SK-N-SH treated with all-trans-retinoic acid at 6 μM for 48 hours (cell line): Measurements from ENCODE around the gene MSANTD7.

Source experiments
- ATAC-seq: fragments of 200-7000 bp; cut with Tn5 transposase; 3 replicates; pipeline ENCODE4 v1.9.1; 2020; ENCODE audit warnings: mild to moderate bottlenecking, moderate library complexity
- ARNTL ChIP-seq: fragments of 450-650 bp; formaldehyde crosslinking; IDR thresholded peaks from 2 replicates; pipeline ENCODE4 v1.5.0; 2020; ENCODE audit warnings: low read depth, mild to moderate bottlenecking, moderate library complexity, borderline replicate concordance
- BACH2 ChIP-seq: fragments of 250-450 bp; sonication (Bioruptor Pico); IDR thresholded peaks from 2 replicates; pipeline ENCODE4 v1.9.0; 2021; ENCODE audit warnings: mild to moderate bottlenecking, borderline replicate concordance
- CSDC2 ChIP-seq: fragments of 250-450 bp; sonication (Bioruptor Pico); IDR thresholded peaks from 2 replicates; pipeline ENCODE4 v1.5.0; 2020; ENCODE audit warnings: mild to moderate bottlenecking, moderate library complexity
- ESRRG ChIP-seq: fragments of 250-450 bp; sonication (Bioruptor Pico); IDR thresholded peaks from 2 replicates; pipeline ENCODE4 v1.6.1; 2021; ENCODE audit warnings: mild to moderate bottlenecking
- GLIS3 ChIP-seq: fragments of 250-450 bp; sonication (Bioruptor Pico); IDR thresholded peaks from 2 replicates; pipeline ENCODE4 v1.5.0; 2020; ENCODE audit warnings: mild to moderate bottlenecking, moderate library complexity
- OSR1 ChIP-seq: fragments of 250-450 bp; sonication (Bioruptor Pico); IDR thresholded peaks from 2 replicates; pipeline ENCODE4 v1.8.0; 2022; ENCODE audit warnings: moderate library complexity, mild to moderate bottlenecking, inconsistent platforms
- PPARA ChIP-seq: fragments of 250-450 bp; sonication (Bioruptor Pico); IDR thresholded peaks from 2 replicates; pipeline ENCODE4 v1.5.0; 2020; ENCODE audit warnings: mild to moderate bottlenecking, borderline replicate concordance
- RARB ChIP-seq: fragments of 250-450 bp; sonication (Bioruptor Pico); IDR thresholded peaks from 2 replicates; pipeline ENCODE4 v1.8.0; 2021; ENCODE audit warnings: mild to moderate bottlenecking, moderate library complexity
- SNAI2 ChIP-seq: fragments of 250-450 bp; sonication (Bioruptor Pico); IDR thresholded peaks from 2 replicates; pipeline ENCODE4 v1.5.0; 2020; ENCODE audit warnings: mild to moderate bottlenecking, moderate library complexity
- TOX ChIP-seq: fragments of 250-450 bp; sonication (Bioruptor Pico); IDR thresholded peaks from 2 replicates; pipeline ENCODE4 v1.8.0; 2021; ENCODE audit warnings: mild to moderate bottlenecking, moderate library complexity, borderline replicate concordance
- ZC3H10 ChIP-seq: fragments of 250-450 bp; sonication (Bioruptor Pico); IDR thresholded peaks from 2 replicates; pipeline ENCODE4 v1.5.1; 2021; ENCODE audit warnings: mild to moderate bottlenecking, moderate library complexity
- ZFP3 ChIP-seq: fragments of 250-450 bp; sonication (Bioruptor Pico); IDR thresholded peaks from 2 replicates; pipeline ENCODE4 v1.5.0; 2020; ENCODE audit warnings: mild to moderate bottlenecking, moderate library complexity
- ZFP30 ChIP-seq: fragments of 450-650 bp; formaldehyde crosslinking; IDR thresholded peaks from 2 replicates; pipeline ENCODE4 v1.5.0; 2022; ENCODE audit warnings: mild to moderate bottlenecking, moderate library complexity
- ZNF565 ChIP-seq: fragments of 450-650 bp; formaldehyde crosslinking; conservative IDR thresholded peaks from 2 replicates; pipeline ENCODE4 v1.5.0; 2020; ENCODE audit warnings: low read depth, mild to moderate bottlenecking, moderate library complexity
- ZNF70 ChIP-seq: fragments of 450-650 bp; formaldehyde crosslinking; IDR thresholded peaks from 2 replicates; pipeline ENCODE4 v1.5.0; 2020; ENCODE audit warnings: mild to moderate bottlenecking, moderate library complexity
- ZNF8 ChIP-seq: fragments of 450-650 bp; formaldehyde crosslinking; IDR thresholded peaks from 2 replicates; pipeline ENCODE4 v1.5.0; 2020; ENCODE audit warnings: mild to moderate bottlenecking, moderate library complexity
- TF ChIP-seq, protein P1 (sequence below): fragments of 250-450 bp; sonication (Bioruptor Pico); IDR thresholded peaks from 2 replicates; pipeline ENCODE4 v1.8.0; 2021; ENCODE audit warnings: low read depth, mild to moderate bottlenecking, moderate library complexity, borderline replicate concordance
- TF ChIP-seq, protein P2 (sequence below): fragments of 250-450 bp; sonication (Bioruptor Pico); IDR thresholded peaks from 2 replicates; pipeline ENCODE4 v1.5.1; 2020; ENCODE audit warnings: low read depth, mild to moderate bottlenecking, moderate library complexity
- TF ChIP-seq, protein P3 (sequence below): fragments of 250-450 bp; sonication (Bioruptor Pico); IDR thresholded peaks from 2 replicates; pipeline ENCODE4 v1.8.0; 2020; ENCODE audit warnings: mild to moderate bottlenecking, moderate library complexity, borderline replicate concordance
- TF ChIP-seq, protein P4 (sequence below): fragments of 250-450 bp; sonication (Bioruptor Pico); IDR thresholded peaks from 2 replicates; pipeline ENCODE4 v1.5.1; 2021; ENCODE audit warnings: mild to moderate bottlenecking, moderate library complexity
- TF ChIP-seq, protein P5 (sequence below): fragments of 250-450 bp; sonication (Bioruptor Pico); IDR thresholded peaks from 2 replicates; pipeline ENCODE4 v1.5.0; 2020; ENCODE audit warnings: mild to moderate bottlenecking, moderate library complexity

Gene MSANTD7

DNA sequence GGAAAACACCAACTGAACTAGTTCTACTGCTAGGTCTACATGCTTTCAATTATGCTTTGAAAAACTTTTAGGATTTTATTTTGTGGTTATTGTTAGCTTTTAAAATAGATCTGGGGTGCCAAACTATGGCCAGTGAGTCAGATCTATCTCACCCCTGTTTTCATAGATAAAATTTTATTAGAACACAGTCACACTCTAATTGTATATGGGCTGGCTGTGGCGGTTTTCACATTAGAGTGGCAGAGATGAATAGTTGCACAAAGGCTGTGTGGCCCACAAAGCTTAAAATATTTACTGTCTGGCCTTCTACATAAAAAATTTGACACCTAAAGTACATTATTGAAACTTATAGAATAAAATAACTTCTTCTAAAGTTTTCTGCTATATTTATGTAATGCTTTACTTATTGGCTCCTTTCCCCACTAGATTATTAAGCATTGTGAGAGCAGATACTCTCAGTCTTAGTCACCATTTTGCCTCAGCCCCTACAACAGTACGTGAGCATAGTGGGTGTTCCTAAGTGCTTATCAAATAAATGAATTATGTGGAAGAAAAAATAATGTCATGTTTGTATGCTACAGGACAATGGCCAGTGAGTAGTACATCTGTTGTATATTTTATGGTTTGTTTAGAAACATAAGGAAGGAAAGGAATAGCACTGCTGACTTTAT, 35.1 kb downstream of the MSANTD7 start:
- no peak for TF ChIP-seq ZNF70 (CRISPR knock-in tag)
- TF ChIP-seq GLIS3 = no peak
- TF ChIP-seq BACH2 (CRISPR knock-in tag) = no peak
- TF ChIP-seq, protein P1, sequence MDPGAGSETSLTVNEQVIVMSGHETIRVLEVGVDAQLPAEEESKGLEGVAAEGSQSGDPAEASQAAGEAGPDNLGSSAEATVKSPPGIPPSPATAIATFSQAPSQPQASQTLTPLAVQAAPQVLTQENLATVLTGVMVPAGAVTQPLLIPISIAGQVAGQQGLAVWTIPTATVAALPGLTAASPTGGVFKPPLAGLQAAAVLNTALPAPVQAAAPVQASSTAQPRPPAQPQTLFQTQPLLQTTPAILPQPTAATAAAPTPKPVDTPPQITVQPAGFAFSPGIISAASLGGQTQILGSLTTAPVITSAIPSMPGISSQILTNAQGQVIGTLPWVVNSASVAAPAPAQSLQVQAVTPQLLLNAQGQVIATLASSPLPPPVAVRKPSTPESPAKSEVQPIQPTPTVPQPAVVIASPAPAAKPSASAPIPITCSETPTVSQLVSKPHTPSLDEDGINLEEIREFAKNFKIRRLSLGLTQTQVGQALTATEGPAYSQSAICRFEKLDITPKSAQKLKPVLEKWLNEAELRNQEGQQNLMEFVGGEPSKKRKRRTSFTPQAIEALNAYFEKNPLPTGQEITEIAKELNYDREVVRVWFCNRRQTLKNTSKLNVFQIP (CRISPR knock-in tag) = no peak
- TF ChIP-seq, protein P2, sequence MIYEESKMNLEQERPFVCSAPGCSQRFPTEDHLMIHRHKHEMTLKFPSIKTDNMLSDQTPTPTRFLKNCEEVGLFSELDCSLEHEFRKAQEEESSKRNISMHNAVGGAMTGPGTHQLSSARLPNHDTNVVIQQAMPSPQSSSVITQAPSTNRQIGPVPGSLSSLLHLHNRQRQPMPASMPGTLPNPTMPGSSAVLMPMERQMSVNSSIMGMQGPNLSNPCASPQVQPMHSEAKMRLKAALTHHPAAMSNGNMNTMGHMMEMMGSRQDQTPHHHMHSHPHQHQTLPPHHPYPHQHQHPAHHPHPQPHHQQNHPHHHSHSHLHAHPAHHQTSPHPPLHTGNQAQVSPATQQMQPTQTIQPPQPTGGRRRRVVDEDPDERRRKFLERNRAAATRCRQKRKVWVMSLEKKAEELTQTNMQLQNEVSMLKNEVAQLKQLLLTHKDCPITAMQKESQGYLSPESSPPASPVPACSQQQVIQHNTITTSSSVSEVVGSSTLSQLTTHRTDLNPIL (CRISPR knock-in tag) = no peak
- no peak for TF ChIP-seq ZFP3
- TF ChIP-seq ARNTL (CRISPR knock-in tag) = no peak
- TF ChIP-seq TOX = no peak
- no peak for TF ChIP-seq ZFP30 (CRISPR knock-in tag)
- TF ChIP-seq SNAI2 (CRISPR knock-in tag) = no peak
- no peak for TF ChIP-seq ZNF8 (CRISPR knock-in tag)
- no peak for TF ChIP-seq ZNF565 (CRISPR knock-in tag)
- no peak for TF ChIP-seq CSDC2 (CRISPR knock-in tag)
- TF ChIP-seq, protein P3, sequence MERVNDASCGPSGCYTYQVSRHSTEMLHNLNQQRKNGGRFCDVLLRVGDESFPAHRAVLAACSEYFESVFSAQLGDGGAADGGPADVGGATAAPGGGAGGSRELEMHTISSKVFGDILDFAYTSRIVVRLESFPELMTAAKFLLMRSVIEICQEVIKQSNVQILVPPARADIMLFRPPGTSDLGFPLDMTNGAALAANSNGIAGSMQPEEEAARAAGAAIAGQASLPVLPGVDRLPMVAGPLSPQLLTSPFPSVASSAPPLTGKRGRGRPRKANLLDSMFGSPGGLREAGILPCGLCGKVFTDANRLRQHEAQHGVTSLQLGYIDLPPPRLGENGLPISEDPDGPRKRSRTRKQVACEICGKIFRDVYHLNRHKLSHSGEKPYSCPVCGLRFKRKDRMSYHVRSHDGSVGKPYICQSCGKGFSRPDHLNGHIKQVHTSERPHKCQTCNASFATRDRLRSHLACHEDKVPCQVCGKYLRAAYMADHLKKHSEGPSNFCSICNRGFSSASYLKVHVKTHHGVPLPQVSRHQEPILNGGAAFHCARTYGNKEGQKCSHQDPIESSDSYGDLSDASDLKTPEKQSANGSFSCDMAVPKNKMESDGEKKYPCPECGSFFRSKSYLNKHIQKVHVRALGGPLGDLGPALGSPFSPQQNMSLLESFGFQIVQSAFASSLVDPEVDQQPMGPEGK = no peak
- TF ChIP-seq, protein P4, sequence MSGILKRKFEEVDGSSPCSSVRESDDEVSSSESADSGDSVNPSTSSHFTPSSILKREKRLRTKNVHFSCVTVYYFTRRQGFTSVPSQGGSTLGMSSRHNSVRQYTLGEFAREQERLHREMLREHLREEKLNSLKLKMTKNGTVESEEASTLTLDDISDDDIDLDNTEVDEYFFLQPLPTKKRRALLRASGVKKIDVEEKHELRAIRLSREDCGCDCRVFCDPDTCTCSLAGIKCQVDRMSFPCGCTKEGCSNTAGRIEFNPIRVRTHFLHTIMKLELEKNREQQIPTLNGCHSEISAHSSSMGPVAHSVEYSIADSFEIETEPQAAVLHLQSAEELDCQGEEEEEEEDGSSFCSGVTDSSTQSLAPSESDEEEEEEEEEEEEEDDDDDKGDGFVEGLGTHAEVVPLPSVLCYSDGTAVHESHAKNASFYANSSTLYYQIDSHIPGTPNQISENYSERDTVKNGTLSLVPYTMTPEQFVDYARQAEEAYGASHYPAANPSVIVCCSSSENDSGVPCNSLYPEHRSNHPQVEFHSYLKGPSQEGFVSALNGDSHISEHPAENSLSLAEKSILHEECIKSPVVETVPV (CRISPR knock-in tag) = no peak
- no peak for TF ChIP-seq ZC3H10 (CRISPR knock-in tag)
- no peak for TF ChIP-seq RARB (CRISPR knock-in tag)
- no peak for TF ChIP-seq PPARA
- TF ChIP-seq, all 23 proteins: peak for 0
- ATAC-seq = no peak

DNA sequence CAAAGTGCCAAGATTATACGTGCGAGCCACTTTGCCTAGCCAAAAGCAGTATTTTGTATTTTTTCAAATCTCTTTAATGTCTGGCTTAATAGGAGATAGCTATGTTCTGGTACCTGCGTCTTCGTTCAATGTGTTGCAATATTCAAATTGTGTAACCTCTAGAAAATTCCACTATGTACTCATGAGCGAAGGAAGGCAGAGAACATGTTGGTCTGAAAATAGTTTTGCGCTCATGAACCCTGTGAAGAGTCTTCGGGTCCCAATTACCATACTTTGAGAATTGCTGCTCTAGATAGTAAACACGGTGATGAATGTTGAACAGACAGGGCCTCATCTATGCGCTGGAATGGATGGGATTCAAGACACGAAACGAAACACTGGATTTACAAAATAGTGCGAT, 37.8 kb downstream of the MSANTD7 start:
- no peak for ATAC-seq
- TF ChIP-seq, protein P5, sequence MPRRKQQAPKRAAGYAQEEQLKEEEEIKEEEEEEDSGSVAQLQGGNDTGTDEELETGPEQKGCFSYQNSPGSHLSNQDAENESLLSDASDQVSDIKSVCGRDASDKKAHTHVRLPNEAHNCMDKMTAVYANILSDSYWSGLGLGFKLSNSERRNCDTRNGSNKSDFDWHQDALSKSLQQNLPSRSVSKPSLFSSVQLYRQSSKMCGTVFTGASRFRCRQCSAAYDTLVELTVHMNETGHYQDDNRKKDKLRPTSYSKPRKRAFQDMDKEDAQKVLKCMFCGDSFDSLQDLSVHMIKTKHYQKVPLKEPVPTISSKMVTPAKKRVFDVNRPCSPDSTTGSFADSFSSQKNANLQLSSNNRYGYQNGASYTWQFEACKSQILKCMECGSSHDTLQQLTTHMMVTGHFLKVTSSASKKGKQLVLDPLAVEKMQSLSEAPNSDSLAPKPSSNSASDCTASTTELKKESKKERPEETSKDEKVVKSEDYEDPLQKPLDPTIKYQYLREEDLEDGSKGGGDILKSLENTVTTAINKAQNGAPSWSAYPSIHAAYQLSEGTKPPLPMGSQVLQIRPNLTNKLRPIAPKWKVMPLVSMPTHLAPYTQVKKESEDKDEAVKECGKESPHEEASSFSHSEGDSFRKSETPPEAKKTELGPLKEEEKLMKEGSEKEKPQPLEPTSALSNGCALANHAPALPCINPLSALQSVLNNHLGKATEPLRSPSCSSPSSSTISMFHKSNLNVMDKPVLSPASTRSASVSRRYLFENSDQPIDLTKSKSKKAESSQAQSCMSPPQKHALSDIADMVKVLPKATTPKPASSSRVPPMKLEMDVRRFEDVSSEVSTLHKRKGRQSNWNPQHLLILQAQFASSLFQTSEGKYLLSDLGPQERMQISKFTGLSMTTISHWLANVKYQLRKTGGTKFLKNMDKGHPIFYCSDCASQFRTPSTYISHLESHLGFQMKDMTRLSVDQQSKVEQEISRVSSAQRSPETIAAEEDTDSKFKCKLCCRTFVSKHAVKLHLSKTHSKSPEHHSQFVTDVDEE (CRISPR knock-in tag) = no peak
- TF ChIP-seq ZNF70 (CRISPR knock-in tag) = no peak
- TF ChIP-seq TOX = no peak
- TF ChIP-seq, all 23 proteins: peak for 0

DNA sequence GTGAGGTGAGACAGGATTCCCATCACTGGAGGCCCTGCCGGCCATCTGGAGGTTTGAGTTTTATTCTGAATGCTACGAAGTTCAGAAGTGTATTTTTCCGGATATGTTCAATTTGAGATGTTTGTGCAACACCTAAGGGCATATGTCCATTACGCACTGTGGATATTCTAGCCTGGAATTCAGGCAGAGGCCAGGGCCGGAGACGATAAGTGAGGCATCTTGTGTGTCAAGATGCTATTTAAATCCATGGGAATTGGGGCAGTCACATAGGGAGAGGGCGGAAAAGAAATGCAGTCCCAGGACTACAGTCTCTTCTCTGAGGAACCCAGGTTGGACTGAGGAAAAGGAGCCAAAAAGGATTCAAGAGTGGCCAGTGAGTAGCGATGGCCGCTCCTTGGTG, 38.7 kb downstream of the MSANTD7 start:
- no peak for ATAC-seq
- TF ChIP-seq ZNF8 (CRISPR knock-in tag) (no peak), PPARA (no peak), RARB (CRISPR knock-in tag) (no peak), BACH2 (CRISPR knock-in tag) (no peak), GLIS3 (no peak), ESRRG (CRISPR knock-in tag) (no peak), TOX (no peak), CSDC2 (CRISPR knock-in tag) (no peak), OSR1 (CRISPR knock-in tag) (no peak), ZC3H10 (CRISPR knock-in tag) (no peak)
- TF ChIP-seq, protein P4 (CRISPR knock-in tag) = no peak
- TF ChIP-seq, protein P5 (CRISPR knock-in tag) = no peak
- TF ChIP-seq, protein P2 (CRISPR knock-in tag) = no peak
